Memory B cell (primary cell): Measurements from ENCODE around the gene FRRS1.
A peak's percentile ranks its signal among the peaks of the same experiment; 100 is the strongest.

Experiments used
- ATAC-seq: fragments of 150-1000 bp; cut with Tn5 transposase; 2 replicates; pipeline ENCODE4 v1.10.0; 2021; ENCODE audit warnings: low read depth, mild to moderate bottlenecking, moderate library complexity
- DNase-seq, 2 donors: peaks; one replicate each; pipeline ENCODE4 v3.0.0; 2022; ENCODE audit warnings: low spot score in 2 of 2
- H3K27ac Mint-ChIP-seq: one replicate; pipeline ENCODE4 v1.8.0; 2022; ENCODE audit warnings: mild to moderate bottlenecking, moderate library complexity, mixed read lengths
- H3K27me3 Mint-ChIP-seq: one replicate; pipeline ENCODE4 v1.8.0; 2022; ENCODE audit warnings: mixed read lengths
- H3K36me3 Mint-ChIP-seq: one replicate; pipeline ENCODE4 v1.8.0; 2022; ENCODE audit warnings: mild to moderate bottlenecking, mixed read lengths
- H3K4me1 Mint-ChIP-seq: one replicate; pipeline ENCODE4 v1.8.0; 2022; ENCODE audit warnings: mixed read lengths
- H3K4me3 Mint-ChIP-seq: one replicate; pipeline ENCODE4 v1.8.0; 2022; ENCODE audit warnings: mild to moderate bottlenecking, moderate library complexity, mixed read lengths
- H3K9me3 Mint-ChIP-seq: one replicate; pipeline ENCODE4 v1.8.0; 2022; ENCODE audit warnings: mixed read lengths

Gene FRRS1

DNA sequence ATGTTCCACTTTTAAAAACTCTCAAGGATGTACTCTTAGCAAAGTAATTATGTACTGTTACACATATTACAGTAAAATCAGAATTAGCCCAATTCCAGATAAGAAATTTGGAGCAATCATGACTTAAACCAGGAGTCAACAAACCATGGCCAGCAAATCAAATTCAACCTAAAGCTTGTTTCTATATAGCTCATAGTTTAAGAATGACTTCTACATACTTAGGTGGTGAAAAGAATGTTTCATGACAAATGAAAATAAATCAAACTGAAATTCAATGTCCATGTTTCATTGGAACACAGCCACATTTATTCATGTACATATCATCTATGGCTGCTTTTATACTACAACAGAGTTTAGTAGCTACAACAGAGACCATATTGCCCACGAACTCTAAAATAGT, 35.1 kb downstream of the FRRS1 start:
- H3K27me3 Mint-ChIP-seq: no peaks in the 10 kb centered on the region
- H3K4me1 Mint-ChIP-seq: no peaks in the 10 kb centered on the region
- peaks cover 12% of the 10 kb centered on the region for H3K36me3 Mint-ChIP-seq
- H3K4me3 Mint-ChIP-seq: no peak overlapping the region
- ATAC-seq (no peak), DNase-seq (no peak)
- no peaks in the 10 kb centered on the region for H3K9me3 Mint-ChIP-seq
- H3K27ac Mint-ChIP-seq: no peak overlapping the region

DNA sequence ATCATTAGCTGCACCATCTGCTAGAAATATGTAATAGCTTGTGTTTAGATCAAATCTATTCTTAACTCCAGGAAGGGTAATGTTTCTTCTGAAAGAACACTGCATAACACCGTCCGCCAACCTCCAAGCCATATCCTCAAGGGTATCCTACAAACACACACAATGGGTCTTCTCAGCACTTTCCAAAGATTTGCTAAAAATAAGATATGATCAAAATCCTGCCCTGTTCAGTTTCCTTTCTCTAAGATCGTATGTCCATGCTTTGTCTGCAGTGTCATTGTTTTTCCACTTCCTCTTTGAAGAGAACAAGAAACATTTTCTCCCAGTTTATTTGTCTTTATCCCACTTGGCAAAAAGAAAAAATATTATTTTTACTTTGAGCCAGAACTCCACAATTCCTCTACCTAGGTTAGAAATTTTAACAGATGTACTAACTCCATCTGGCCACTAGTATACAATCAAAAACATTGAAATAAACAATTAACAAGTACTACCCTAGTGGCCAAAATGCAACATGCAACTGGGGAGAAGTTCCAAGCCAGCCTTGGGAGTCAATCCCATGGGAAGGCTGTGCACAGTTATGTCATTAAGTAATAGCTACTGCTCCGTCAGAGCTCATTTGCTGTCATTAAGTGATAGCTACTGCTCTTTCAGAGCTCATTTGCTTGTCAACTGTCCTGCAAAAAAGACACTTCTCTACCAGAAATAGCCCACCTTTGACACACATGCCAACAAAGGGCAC, 37.8 kb downstream of the FRRS1 start:
- DNase-seq (no peak), ATAC-seq (no peak)
- no peak overlapping the region for H3K4me3 Mint-ChIP-seq

DNA sequence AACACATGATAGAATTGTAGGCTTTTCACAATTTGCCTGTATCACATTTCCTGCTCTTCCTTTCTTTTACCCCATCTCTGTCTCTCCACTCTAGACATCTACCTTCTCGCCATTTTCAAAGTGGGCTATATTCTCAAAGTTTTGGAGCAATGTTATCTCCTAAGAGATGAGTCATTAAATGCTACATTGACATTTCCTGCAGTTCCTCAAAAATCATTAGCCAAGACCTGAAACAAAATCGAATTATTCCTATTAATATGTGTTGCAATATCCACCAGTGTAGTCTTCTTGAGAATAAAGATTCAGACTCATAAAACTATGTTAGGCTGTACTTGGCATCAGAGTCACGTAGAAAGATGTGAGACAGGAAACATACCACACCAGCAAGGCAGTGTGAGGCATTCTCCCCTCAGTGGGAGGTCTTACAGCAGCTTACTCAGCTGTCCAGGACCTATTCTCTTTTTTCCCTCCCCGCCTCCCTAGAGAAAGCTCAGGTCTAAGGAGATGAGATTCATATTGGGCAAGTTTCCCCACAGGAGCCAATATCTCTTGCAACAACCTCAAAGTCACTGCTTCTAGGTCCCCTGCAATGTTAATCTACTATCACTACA, 38.8 kb downstream of the FRRS1 start:
- Mint-ChIP-seq H3K4me3 (no peak overlapping the region), H3K27me3 (no peaks in the 10 kb centered on the region), H3K36me3 (peaks cover 12% of the 10 kb centered on the region), H3K4me1 (peaks cover 3% of the 10 kb centered on the region), H3K9me3 (no peaks in the 10 kb centered on the region), H3K27ac (no peak overlapping the region)
- no peak for DNase-seq
- ATAC-seq: no peak

More for the DNA sequence above, 37.8 kb downstream of the FRRS1 start:
- Mint-ChIP-seq H3K9me3 (no peaks in the 10 kb centered on the region), H3K36me3 (peaks cover 15% of the 10 kb centered on the region), H3K27ac (no peak overlapping the region), H3K4me1 (peaks cover 3% of the 10 kb centered on the region), H3K27me3 (no peaks in the 10 kb centered on the region)

DNA sequence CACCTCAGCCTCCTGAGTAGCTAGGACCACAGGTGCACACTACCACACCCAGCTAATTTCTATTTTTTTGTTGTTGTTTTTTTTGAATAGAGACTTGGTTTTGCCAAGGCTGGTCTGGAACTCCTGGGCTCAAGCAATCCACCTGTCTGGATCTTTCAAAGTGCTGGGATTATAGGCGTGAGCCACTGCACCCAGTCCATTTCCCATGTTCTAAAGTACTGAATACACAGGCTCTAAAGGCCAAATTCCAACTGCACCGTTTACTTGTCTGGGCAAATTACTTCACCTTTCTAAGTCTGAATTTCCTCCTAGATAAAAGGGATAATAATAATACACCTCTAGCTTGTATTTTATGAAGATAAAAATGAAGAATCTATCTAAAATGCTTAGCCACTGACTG, 39.6 kb downstream of the FRRS1 start:
- no peak for ATAC-seq
- DNase-seq: no peak
- Mint-ChIP-seq H3K9me3 (no peaks in the 10 kb centered on the region), H3K4me3 (no peak overlapping the region), H3K27me3 (no peaks in the 10 kb centered on the region), H3K27ac (no peak overlapping the region), H3K36me3 (peaks cover 12% of the 10 kb centered on the region), H3K4me1 (peaks cover 3% of the 10 kb centered on the region)

DNA sequence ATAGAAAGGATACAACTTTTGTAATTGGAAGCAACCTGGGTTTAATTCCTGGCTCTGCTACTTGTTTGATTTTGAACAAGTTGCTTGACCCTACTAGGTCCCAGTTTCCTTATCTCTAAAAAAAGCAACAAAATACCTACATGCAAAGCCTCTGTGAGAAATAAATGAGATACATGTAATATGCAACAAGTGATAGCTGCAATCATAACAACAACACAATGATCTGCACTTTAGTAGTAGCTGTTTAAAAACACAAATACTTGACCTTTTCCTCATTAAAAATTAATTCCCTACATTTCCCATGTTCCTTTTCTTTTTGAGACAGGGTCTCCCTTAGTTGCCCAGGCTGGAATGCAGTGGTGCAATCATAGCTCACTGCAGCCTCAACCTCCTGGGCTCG, 40.0 kb downstream of the FRRS1 start:
- peaks cover 12% of the 10 kb centered on the region for H3K36me3 Mint-ChIP-seq
- no peak overlapping the region for H3K4me3 Mint-ChIP-seq
- DNase-seq: no peak
- no peak overlapping the region for H3K27ac Mint-ChIP-seq
- no peaks in the 10 kb centered on the region for H3K27me3 Mint-ChIP-seq
- ATAC-seq: no peak
- H3K9me3 Mint-ChIP-seq: no peaks in the 10 kb centered on the region
- H3K4me1 Mint-ChIP-seq: peaks cover 3% of the 10 kb centered on the region

DNA sequence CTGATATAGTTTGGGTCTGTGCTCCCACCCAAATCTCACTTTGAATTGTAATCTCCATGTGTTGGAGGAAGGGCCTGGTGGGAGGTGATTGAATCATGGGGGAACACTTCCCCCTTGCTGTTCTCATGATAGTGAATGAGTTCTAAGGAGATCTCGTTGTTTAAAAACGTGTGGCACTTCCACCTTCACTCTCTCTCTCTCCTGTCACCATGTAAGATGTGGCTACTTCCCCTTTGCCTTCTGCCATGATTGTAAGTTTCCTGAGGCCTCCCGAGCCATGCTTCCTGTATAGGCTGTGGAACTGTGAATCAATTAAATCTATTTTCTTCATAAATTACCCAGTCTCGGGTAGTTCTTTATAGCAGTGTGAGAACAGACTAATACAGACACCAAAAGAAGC, 40.4 kb downstream of the FRRS1 start:
- H3K27me3 Mint-ChIP-seq: no peaks in the 10 kb centered on the region
- H3K9me3 Mint-ChIP-seq: no peaks in the 10 kb centered on the region
- peaks cover 3% of the 10 kb centered on the region for H3K4me1 Mint-ChIP-seq
- no peak for ATAC-seq
- H3K27ac Mint-ChIP-seq: no peak overlapping the region
- no peak for DNase-seq
- no peak overlapping the region for H3K4me3 Mint-ChIP-seq
- peaks cover 12% of the 10 kb centered on the region for H3K36me3 Mint-ChIP-seq

DNA sequence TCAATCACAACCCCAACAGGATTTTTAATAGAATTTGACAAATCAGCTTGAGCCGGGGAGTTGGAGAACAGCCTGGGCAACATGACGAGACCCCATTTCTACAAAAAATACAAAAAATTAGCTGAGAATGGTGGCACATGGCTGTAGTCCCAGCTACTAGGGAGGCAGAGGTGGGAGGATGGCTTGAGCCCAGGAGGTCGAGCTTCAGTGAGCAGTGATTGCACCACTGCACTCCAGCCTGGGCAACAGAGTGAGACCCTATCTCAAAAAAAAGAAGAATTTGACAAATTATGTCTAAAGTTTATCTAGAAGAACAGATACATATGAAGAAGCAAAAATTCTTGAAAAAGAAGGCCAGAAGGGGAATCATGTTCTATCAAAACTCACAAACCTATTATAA, 43.2 kb downstream of the FRRS1 start:
- H3K4me1 Mint-ChIP-seq: peaks cover 3% of the 10 kb centered on the region
- no peak for ATAC-seq
- peaks cover 11% of the 10 kb centered on the region for H3K36me3 Mint-ChIP-seq
- no peak for DNase-seq
- no peaks in the 10 kb centered on the region for H3K9me3 Mint-ChIP-seq
- no peak overlapping the region for H3K27ac Mint-ChIP-seq
- no peaks in the 10 kb centered on the region for H3K27me3 Mint-ChIP-seq
- H3K4me3 Mint-ChIP-seq: no peak overlapping the region

GRCh38 chr1:99717005-99717404, 49.4 kb downstream of the FRRS1 start:
- Mint-ChIP-seq H3K9me3 (no peaks in the 10 kb centered on the region), H3K4me3 (no peak overlapping the region), H3K36me3 (peaks cover 24% of the 10 kb centered on the region), H3K27ac (no peak overlapping the region), H3K27me3 (no peaks in the 10 kb centered on the region), H3K4me1 (no peaks in the 10 kb centered on the region)
- ATAC-seq: no peak
- DNase-seq: no peak

- Mint-ChIP-seq H3K9me3 (no peaks in the 10 kb centered on the region), H3K27ac (no peak overlapping the region), H3K27me3 (no peaks in the 10 kb centered on the region), H3K4me1 (no peaks in the 10 kb centered on the region), H3K4me3 (no peak overlapping the region), H3K36me3 (peaks cover 31% of the 10 kb centered on the region)
- DNase-seq (no peak), ATAC-seq (no peak)
These were observed 53.4 kb downstream of the FRRS1 start for GRCh38 chr1:99713006-99713405.

DNA sequence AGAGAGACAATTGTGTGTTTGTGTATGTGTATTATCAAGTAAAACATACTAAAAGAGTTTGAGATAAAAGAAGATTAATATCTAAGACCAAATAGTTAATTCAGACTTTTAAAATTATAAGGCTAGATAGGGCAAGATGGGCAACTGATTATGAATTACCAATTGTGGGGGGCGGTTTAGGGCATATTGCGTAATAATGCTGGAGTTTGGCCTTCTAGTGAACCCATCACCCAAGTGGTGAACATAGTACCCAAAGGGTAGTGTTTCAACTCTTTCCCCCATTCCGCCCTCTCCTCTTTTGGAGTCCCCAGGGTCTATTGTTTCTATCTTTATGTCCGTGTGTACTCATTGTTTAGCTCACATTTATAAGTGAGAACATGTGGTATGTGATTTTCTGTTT, 55.4 kb downstream of the FRRS1 start:
- H3K27ac Mint-ChIP-seq: no peak overlapping the region
- no peak for ATAC-seq
- no peak for DNase-seq
- H3K4me1 Mint-ChIP-seq: no peaks in the 10 kb centered on the region
- H3K36me3 Mint-ChIP-seq: peaks cover 21% of the 10 kb centered on the region
- H3K27me3 Mint-ChIP-seq: no peaks in the 10 kb centered on the region
- no peak overlapping the region for H3K4me3 Mint-ChIP-seq
- H3K9me3 Mint-ChIP-seq: no peaks in the 10 kb centered on the region

- peak; percentile 56 for ATAC-seq
- H3K4me3 Mint-ChIP-seq: no peak overlapping the region
- H3K27ac Mint-ChIP-seq: no peak overlapping the region
- no peaks in the 10 kb centered on the region for H3K9me3 Mint-ChIP-seq
- DNase-seq: peak; percentile 45 to 47
- H3K4me1 Mint-ChIP-seq: peaks cover 6% of the 10 kb centered on the region
- peaks cover 10% of the 10 kb centered on the region for H3K36me3 Mint-ChIP-seq
- no peaks in the 10 kb centered on the region for H3K27me3 Mint-ChIP-seq
These were observed 58.8 kb downstream of the FRRS1 start for GRCh38 chr1:99707535-99708142.

DNA sequence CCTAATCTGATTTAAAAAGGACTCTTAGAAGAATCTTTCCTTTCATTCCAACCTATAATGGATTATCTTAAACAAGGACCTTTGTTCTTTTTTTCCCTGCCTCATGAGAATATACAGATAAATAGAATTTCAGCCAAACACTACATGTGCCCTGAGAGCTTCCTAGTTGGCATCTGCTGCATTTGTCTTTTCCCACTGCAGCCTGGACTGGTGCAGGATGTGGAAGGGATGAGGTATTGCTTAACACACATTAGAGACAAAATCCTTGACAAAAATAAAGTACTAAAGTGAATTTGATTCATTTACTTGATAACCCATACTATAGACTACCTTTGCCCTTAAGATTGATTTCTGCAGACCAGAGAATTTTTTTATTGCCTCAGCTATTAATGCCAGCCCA, 61.0 kb downstream of the FRRS1 start:
- peaks cover 6% of the 10 kb centered on the region for H3K4me1 Mint-ChIP-seq

DNA sequence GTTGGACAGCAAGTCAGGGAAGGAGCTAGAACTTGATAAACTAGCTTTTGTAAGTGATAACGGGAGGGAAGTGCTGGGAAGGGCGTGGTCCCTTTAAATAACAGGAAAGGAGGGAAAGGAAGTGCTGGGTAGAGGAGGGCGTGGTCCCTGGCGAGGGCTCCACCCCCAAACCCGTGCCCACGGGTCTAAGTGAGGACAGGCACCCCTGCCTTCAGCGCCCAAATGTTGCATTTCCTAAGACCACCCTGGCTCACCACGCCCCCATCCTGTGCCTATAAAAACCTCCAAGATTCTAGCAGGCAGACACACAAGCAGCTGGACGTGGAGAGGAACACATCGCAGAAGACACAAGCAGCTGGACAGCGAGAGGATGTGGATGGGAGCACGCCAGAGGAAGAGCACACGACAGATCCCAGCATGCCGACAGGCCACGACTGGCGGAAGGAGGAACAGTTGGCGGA, 62.0 kb downstream of the FRRS1 start:
- Mint-ChIP-seq H3K27ac (no peak overlapping the region), H3K9me3 (no peaks in the 10 kb centered on the region), H3K27me3 (peaks cover 4% of the 10 kb centered on the region), H3K36me3 (peaks cover 4% of the 10 kb centered on the region), H3K4me3 (peak overlapping the region; percentile 4), H3K4me1 (peaks cover 6% of the 10 kb centered on the region)
- DNase-seq (no peak), ATAC-seq (no peak)

More for the DNA sequence above, 61.0 kb downstream of the FRRS1 start:
- Mint-ChIP-seq H3K36me3 (peaks cover 9% of the 10 kb centered on the region), H3K9me3 (no peaks in the 10 kb centered on the region), H3K27me3 (peaks cover 2% of the 10 kb centered on the region), H3K4me3 (no peak overlapping the region), H3K27ac (no peak overlapping the region)
- DNase-seq: no peak
- no peak for ATAC-seq

GRCh38 chr1:99702221-99702620, 64.2 kb downstream of the FRRS1 start:
- peaks cover 1% of the 10 kb centered on the region for H3K36me3 Mint-ChIP-seq
- H3K9me3 Mint-ChIP-seq: no peaks in the 10 kb centered on the region
- H3K27ac Mint-ChIP-seq: no peak overlapping the region
- H3K27me3 Mint-ChIP-seq: peaks cover 4% of the 10 kb centered on the region
- peaks cover 6% of the 10 kb centered on the region for H3K4me1 Mint-ChIP-seq
- DNase-seq (no peak), ATAC-seq (no peak)
- no peak overlapping the region for H3K4me3 Mint-ChIP-seq
